Activated T-cell treated with anti-CD3 and anti-CD28 coated beads for 48 hours (primary cell): ENCODE measurements around the gene EPB41L3.

Experiments used
- DNase-seq: peaks from one replicate; pipeline ENCODE4 v3.0.0-alpha.2; 2020; ENCODE audit warnings: low read depth

The EPB41L3 gene

GRCh38 chr18:5414546-5414945, 129.3 kb downstream of the EPB41L3 start:
- no peak for DNase-seq

GRCh38 chr18:5413447-5413846, 130.3 kb downstream of the EPB41L3 start:
- no peak for DNase-seq

GRCh38 chr18:5410582-5410981, 133.2 kb downstream of the EPB41L3 start:
- DNase-seq = no peak

- DNase-seq = no peak
Observed at GRCh38 chr18:5398269-5398668, 145.5 kb downstream of the EPB41L3 start.

- DNase-seq = no peak
Observed at GRCh38 chr18:5397102-5397501, 146.7 kb downstream of the EPB41L3 start.

- no peak for DNase-seq
Observed at GRCh38 chr18:5395860-5396448, 147.8 kb downstream of the EPB41L3 start.

- no peak for DNase-seq
Observed at GRCh38 chr18:5393779-5394178, 150.0 kb downstream of the EPB41L3 start.

- DNase-seq = no peak
Observed at GRCh38 chr18:5391409-5391808, 152.4 kb downstream of the EPB41L3 start.

- no peak for DNase-seq
Observed at GRCh38 chr18:5389356-5389755, 154.4 kb downstream of the EPB41L3 start.

- DNase-seq = no peak
Observed at GRCh38 chr18:5388896-5389295, 154.9 kb downstream of the EPB41L3 start.

GRCh38 chr18:5380586-5380985, 163.2 kb downstream of the EPB41L3 start:
- no peak for DNase-seq

GRCh38 chr18:5376986-5377385, 166.8 kb downstream of the EPB41L3 start:
- DNase-seq = no peak

GRCh38 chr18:5370332-5370731, 173.5 kb downstream of the EPB41L3 start:
- DNase-seq = no peak

GRCh38 chr18:5369513-5369912, 174.3 kb downstream of the EPB41L3 start:
- no peak for DNase-seq

GRCh38 chr18:5365443-5365842, 178.4 kb downstream of the EPB41L3 start:
- DNase-seq = no peak

- DNase-seq = no peak
Observed at GRCh38 chr18:5350636-5351035, 193.2 kb downstream of the EPB41L3 start.
